ENCODE measurements around the gene DDC.

- TF ChIP-seq CTCF (IDR thresholded peaks at IDR 0.05) (no peak), POLR2A (IDR thresholded peaks at IDR 0.05; ENCODE audit: low read depth) (no peak)
Measured at GRCh38 chr7:50512384-50512783, 52.8 kb downstream of the DDC start.

Data from esophagus muscularis mucosa (tissue), 3 donors.